ENCODE results near the gene RASSF7. TPM values are rescaled to one million over a fixed set of nuclear protein-coding genes. Genes with fewer than 3 reads are reported as not detected.

The RASSF7 gene
- total and polyA plus RNA-seq, 10 of the 15 experiments (the other 5 are each of a cell fraction or from before 2014, with no cell fraction given): 0.39 to 29.7 (median 13.2) TPM

DNA sequence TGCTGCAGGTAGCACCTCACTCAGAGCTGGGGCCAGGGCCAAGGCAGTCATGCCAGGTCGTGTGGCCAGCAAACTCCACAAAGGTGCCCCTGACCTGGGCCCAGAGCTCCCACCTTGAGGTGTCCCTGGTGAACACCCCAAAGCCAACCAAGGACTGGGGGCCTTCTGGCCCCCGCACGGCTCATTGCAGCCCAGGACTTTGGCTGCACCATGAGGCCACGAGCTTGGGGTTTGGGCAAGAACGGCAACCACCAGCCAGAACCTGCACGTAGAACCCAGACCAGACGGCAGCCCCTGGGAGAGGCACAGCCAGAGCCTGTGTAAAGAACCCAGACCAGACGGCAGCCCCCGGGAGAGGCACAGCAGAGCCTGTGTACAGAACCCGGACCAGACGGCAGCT lies 15.6 kb upstream of the RASSF7 start:
- ChIA-PET CTCF (no interaction called here), RAD21 (ENCODE audit: unreplicated experiment) (no interaction called here), POLR2A (interaction anchor here (0.9 kb wide), 1 partner anchor 9 kb away, joined by 3 read pairs; no protein-coding TSS in a partner anchor), SMC1A (ENCODE audit: uncharacterized antibody, unreplicated experiment) (no interaction called here)
- Histone ChIP-seq H3K9ac (ENCODE audit: control insufficient read depth, insufficient read depth, low read length) (no peak overlapping the region), H3K36me3 (ENCODE audit: control insufficient read depth in 2 of 2, insufficient read depth in 2 of 2, low read length in 1 of 2) (no peaks in the 10 kb centered on the region), H3K27ac (ENCODE audit: control insufficient read depth, insufficient read depth) (no peak overlapping the region), H3K4me2 (ENCODE audit: control insufficient read depth, insufficient read depth) (no peak overlapping the region), H2AFZ (ENCODE audit: control insufficient read depth, low read depth, low read length) (no peak overlapping the region), H3K27me3 (replicated peaks in 1 of 2; ENCODE audit: control insufficient read depth in 2 of 2, insufficient read depth in 2 of 2, low read length in 1 of 2) (no peaks in the 10 kb centered on the region), H3K4me1 (ENCODE audit: control insufficient read depth, insufficient read depth, low read length) (no peaks in the 10 kb centered on the region), H4K20me1 (ENCODE audit: control insufficient read depth, insufficient read depth) (no peaks in the 10 kb centered on the region), H3K9me3 (replicated peaks; ENCODE audit: control insufficient read depth, insufficient read depth, low read length) (no peaks in the 10 kb centered on the region), H3K4me3 (no peak overlapping the region), H3K79me2 (ENCODE audit: control insufficient read depth, insufficient read depth, low read length) (no peaks in the 10 kb centered on the region)
- ATAC-seq (no peak), FAIRE-seq (no peak), DNase-seq (ENCODE audit: low read depth, low spot score) (no peak)
- intact Hi-C loops (cut with micrococcal nuclease; ENCODE audit: unreplicated experiment) (no loop called here), in situ Hi-C loops (cut with MboI) (no loop called here)
- TF ChIP-seq, protein P1, sequence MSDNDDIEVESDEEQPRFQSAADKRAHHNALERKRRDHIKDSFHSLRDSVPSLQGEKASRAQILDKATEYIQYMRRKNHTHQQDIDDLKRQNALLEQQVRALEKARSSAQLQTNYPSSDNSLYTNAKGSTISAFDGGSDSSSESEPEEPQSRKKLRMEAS (IDR thresholded peaks at IDR 0.05; ENCODE audit: low read depth, low read length): no peak
- TF ChIP-seq RB1 (IDR thresholded peaks at IDR 0.05; ENCODE audit: borderline replicate concordance) (no peak), LARP7 (IDR thresholded peaks at IDR 0.05) (no peak), ZSCAN29 (IDR thresholded peaks at IDR 0.05) (no peak), HDAC6 (IDR thresholded peaks at IDR 0.05; ENCODE audit: unreplicated experiment) (no peak), RAD21 (IDR thresholded peaks at IDR 0.05; ENCODE audit: insufficient read depth, low read depth, low read length) (no peak), ZNF24 (IDR thresholded peaks at IDR 0.05) (no peak), RELA (IDR thresholded peaks at IDR 0.05; ENCODE audit: borderline replicate concordance, partially characterized antibody) (no peak), IKZF1 (conservative IDR thresholded peaks at IDR 0.05) (no peak), DPF2 (IDR thresholded peaks at IDR 0.05) (no peak), ETV6 (conservative IDR thresholded peaks at IDR 0.05 in 1 of 2, IDR thresholded peaks at IDR 0.05 in 1 of 2; ENCODE audit: borderline replicate concordance in 1 of 2, low read depth in 1 of 2) (no peak), ASH2L (IDR thresholded peaks at IDR 0.05; ENCODE audit: borderline replicate concordance, low read depth) (no peak), EP300 (IDR thresholded peaks at IDR 0.05; ENCODE audit: borderline replicate concordance in 1 of 2, control insufficient read depth in 1 of 2, low read depth in 2 of 2, low read length in 2 of 2) (no peak), ZNF217 (IDR thresholded peaks at IDR 0.05) (no peak), MEF2B (IDR thresholded peaks at IDR 0.05; ENCODE audit: partially characterized antibody, poor library complexity, severe bottlenecking) (no peak), PAX5 (IDR thresholded peaks at IDR 0.05; ENCODE audit: borderline replicate concordance, low read depth, low read length) (no peak)
- TF ChIP-seq, protein P2, sequence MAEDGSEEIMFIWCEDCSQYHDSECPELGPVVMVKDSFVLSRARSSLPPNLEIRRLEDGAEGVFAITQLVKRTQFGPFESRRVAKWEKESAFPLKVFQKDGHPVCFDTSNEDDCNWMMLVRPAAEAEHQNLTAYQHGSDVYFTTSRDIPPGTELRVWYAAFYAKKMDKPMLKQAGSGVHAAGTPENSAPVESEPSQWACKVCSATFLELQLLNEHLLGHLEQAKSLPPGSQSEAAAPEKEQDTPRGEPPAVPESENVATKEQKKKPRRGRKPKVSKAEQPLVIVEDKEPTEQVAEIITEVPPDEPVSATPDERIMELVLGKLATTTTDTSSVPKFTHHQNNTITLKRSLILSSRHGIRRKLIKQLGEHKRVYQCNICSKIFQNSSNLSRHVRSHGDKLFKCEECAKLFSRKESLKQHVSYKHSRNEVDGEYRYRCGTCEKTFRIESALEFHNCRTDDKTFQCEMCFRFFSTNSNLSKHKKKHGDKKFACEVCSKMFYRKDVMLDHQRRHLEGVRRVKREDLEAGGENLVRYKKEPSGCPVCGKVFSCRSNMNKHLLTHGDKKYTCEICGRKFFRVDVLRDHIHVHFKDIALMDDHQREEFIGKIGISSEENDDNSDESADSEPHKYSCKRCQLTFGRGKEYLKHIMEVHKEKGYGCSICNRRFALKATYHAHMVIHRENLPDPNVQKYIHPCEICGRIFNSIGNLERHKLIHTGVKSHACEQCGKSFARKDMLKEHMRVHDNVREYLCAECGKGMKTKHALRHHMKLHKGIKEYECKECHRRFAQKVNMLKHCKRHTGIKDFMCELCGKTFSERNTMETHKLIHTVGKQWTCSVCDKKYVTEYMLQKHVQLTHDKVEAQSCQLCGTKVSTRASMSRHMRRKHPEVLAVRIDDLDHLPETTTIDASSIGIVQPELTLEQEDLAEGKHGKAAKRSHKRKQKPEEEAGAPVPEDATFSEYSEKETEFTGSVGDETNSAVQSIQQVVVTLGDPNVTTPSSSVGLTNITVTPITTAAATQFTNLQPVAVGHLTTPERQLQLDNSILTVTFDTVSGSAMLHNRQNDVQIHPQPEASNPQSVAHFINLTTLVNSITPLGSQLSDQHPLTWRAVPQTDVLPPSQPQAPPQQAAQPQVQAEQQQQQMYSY (CRISPR knock-in tag; IDR thresholded peaks at IDR 0.05): no peak
- TF ChIP-seq, protein P3, sequence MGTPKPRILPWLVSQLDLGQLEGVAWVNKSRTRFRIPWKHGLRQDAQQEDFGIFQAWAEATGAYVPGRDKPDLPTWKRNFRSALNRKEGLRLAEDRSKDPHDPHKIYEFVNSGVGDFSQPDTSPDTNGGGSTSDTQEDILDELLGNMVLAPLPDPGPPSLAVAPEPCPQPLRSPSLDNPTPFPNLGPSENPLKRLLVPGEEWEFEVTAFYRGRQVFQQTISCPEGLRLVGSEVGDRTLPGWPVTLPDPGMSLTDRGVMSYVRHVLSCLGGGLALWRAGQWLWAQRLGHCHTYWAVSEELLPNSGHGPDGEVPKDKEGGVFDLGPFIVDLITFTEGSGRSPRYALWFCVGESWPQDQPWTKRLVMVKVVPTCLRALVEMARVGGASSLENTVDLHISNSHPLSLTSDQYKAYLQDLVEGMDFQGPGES (IDR thresholded peaks at IDR 0.05): no peak
- WGBS (ENCODE audit: insufficient coverage, insufficient replicate concordance, low lambda C conversion rate, missing lambda C conversion rate): 76% methylated on average over 11 of the region's 11 CpGs
- BruUV-seq (replicated peaks): no TSS peak

Measured in GM12878 (cell line).